HG03095 (cell line): Measurements from ENCODE around the gene CNTN4.

Experiments
- ATAC-seq: cut with Tn5 transposase; IDR thresholded peaks from one replicate; pipeline ENCODE4 v1.9.1; 2021; ENCODE audit warnings: moderate library complexity; ENCODE audit not compliant: unreplicated experiment

The CNTN4 gene

DNA sequence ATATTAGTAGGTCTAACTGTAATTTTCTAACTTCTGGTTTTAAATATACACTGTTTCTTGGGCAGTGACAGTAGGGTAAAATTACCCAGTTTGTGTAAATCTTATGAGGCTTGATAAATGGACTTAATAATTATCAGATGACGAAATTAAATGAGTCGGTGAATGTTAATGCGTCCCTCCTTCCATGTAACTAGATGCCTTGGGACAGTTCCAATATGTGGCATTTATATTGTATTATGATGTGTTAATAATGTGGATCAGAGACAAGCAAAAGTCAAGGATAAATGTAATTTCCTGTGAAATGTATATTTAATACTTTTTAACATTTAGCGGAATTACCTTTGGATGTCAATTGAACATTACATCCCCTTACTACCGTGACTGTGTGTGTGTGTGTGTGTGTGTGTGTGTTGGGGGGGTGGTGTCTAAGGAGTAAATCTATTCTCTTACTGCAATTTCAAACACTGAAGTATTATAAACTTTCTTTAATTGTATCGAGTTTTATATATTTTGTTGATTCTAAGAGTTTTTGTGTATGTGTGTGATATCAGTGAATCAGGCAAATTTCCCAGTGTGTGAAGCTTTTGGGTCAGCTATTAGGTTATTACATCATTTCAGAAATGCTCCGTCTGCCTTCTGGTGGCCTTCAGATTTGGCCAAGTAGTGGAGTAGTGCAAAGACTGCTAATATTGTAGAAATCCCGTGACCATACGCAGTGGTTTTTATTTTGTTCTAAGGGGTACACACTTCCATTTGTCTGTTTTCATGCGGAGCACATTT, 50.1 kb downstream of the CNTN4 start:
- no peak for ATAC-seq

DNA sequence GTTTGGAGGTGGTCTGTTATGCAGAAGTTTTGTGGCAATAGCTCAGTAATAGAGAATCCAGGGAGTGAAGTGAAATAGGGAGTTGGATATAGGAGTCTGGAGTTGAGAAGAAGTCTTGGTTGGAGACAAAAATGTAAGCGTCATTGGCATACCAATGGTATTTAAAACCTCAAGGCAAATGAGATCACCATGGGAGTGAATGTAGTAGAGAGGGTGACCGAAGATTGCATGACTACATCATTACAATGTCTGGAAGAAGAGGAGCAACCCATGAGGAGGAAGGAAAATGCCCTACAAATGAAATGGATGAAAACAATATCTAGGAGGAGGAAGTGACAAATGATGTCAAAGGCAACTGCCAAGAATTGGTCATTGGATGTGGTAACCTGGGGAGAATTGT, 54.4 kb downstream of the CNTN4 start:
- no peak for ATAC-seq

GRCh38 chr3:2153547-2153946, 54.9 kb downstream of the CNTN4 start:
- ATAC-seq = no peak

DNA sequence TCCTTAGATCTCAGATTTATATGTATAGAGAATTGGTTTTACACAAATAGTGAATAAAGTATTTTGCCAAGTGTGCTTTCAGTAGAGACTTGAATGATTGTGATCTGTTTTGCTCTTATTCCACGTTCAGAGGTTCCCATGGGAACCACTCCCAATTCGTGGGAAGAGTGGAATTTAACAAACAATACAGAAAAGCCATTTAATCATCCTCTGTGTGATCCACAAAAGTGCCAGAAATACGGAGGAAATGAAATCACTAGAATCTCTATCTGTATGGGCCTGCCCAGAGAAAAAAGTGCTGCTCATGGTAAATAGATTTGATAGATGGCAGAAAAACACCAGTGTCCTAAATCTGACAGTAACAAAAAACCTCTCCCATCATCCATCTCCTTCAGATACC, 56.0 kb downstream of the CNTN4 start:
- no peak for ATAC-seq

DNA sequence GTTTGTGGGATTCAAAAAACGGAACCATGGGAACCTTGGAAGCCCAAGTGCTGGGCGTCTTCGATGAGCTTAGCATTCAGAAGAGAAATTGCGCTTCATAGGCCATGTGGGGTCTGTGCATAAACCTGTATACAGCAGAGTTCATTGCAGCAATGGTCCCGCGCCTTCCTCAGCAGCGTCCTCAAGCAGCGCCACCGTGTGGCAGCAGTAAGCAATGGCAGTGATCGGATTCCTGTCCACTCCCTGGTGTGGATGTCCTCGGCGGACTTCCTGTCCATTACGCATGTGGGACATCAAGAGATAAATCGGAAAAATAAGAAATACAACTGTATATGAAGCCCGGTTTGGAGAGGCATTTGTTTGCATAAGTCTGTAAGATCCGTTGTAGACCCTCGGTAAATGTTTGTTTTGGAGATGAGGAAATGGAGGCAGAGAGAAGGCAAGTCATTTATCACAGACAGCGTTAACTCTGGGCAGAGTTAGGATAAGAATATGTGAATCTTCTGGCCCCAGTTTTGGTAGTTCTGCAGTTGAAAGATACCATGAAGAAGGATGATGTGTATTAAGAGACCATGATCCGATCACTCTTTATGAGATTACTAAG, 57.7 kb downstream of the CNTN4 start:
- peak; percentile 71 for ATAC-seq

DNA sequence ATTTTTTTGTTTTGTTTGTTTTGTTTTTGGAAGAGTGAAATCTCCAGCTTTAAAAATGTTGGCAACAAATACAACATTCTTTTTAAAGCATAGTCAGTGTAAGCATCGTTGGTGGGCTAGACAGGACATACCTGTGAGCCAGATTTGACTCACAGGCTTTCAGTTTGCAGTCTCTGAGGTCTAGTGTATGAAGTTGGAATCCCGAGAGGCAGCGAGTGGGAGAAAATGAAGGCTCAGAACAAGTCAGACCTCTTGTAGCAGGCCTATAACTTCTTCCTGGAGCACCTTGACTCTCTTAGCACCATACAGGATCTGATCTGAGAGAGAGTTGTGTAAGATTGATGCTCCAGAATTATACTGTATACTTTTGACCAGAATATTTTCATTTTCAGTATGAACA, 60.2 kb downstream of the CNTN4 start:
- ATAC-seq = no peak

DNA sequence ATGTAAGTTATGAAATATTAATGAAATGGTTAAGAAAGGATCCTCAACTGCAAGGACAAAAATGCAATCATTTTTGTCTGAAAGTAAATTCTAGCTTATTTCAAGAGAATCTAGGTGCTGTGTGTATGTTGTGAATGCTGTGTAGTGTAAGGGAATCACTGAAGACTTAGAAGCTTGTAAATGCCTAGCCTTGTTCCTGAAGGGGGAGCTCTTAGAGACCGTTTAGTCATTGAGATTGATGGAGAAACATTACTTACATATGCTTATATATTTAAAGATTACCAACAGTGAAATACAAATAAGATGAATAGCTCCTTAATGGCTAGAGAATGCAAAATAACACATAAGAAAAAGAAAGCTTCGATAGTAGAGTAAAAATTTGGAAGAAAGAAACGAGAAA, 67.9 kb downstream of the CNTN4 start:
- ATAC-seq = no peak

- ATAC-seq = no peak
Measured at GRCh38 chr3:2172561-2173171, 74.0 kb downstream of the CNTN4 start.

DNA sequence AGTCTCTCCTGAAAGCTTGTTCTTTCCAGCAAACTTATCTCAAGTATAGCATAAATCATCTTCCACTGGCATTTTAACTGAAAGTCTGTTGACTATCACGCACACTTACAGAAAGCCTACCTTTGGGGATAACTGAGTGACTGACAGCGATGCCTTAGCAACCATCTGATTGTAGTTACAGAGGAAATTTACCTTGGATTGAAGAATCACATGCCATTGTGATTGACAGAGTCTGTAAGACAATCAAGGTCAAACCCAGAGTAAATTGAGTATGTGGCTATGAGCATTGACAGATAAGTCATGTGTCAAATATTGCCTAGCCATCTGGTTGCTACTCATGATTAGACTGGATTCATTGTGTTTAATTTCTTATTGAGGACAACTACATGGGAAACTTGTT, 82.0 kb downstream of the CNTN4 start:
- no peak for ATAC-seq

DNA sequence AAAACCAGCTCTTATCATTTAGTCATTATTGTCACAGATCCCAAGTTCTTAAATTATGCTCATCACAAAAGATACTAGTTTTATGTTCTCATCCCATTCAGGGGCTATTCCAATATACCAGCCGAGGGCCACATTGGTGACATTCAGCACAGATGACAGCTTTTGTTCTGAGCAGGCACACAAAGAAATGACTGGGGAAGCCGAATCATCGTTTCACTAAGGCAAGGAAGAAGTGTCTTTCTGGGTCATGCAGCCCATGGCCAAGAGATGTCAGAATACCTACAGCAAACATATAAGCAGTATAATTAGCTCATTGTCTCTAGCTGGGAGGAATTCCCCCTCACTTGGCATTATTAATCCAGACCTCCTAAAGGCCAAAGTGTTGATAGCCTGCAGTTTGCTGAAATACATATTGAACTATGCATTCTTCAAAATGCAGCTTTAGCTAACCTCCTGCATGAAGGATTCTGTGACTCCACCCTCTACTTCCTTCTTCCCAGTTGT, 100.2 kb downstream of the CNTN4 start:
- no peak for ATAC-seq

DNA sequence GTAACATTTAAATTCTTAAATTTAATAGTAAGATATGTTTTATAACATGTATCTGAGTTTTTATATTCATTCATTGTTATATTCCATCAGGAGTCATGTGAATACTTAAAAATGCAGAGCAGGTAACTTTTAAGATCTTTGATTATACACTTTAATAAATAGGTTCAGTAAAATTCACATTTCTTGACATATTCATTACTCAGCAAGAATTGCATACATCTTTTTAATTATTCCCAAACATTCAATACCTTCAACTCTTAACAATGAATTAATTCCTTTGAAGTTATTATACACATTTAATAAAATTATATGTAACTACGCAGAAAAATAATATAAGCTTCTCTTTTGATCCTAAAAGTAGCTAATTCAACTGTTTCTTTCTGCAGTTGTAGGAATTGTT, 105.4 kb downstream of the CNTN4 start:
- ATAC-seq = no peak

- no peak for ATAC-seq
Measured at GRCh38 chr3:2205692-2206091, 107.0 kb downstream of the CNTN4 start.

DNA sequence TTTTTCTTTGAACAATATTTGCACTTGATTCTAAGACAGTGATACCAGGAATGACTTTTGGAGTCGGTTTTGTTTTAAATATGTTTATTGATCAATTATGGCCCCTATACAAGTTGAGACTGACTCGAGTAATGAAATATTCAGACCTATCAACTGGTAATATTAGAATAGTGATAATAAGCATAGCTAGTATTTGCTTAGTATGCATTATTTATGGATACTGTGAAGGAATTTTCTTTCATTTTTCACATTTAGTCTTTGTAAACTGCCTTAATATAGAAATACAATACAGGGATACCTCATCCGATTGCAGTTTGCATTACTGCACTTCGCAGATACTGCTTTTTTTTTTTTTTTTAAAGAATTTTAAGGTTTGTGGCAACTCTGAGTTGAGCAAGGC, 107.9 kb downstream of the CNTN4 start:
- no peak for ATAC-seq

- ATAC-seq = no peak
Measured at GRCh38 chr3:2211568-2211967, 112.9 kb downstream of the CNTN4 start.

- ATAC-seq = no peak
Measured at GRCh38 chr3:2212206-2212605, 113.5 kb downstream of the CNTN4 start.

DNA sequence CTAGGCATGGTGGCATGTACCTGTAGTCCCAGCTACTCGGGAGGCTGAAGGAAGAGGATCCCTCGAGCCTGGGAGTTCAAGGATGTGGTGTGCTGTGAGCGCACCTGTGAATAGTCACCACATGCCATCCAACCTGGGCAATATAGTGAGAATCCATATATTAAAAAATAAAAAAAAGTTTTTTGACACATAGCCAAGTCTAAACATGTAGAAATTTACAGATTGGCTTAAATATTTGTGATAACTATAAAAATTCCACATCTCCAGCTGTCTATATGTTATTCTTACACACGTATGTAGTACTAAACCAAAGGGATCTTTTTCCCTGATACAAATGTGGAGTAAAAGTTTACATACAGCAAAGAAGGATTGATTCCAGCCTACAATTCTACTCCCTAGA, 119.7 kb downstream of the CNTN4 start:
- no peak for ATAC-seq

DNA sequence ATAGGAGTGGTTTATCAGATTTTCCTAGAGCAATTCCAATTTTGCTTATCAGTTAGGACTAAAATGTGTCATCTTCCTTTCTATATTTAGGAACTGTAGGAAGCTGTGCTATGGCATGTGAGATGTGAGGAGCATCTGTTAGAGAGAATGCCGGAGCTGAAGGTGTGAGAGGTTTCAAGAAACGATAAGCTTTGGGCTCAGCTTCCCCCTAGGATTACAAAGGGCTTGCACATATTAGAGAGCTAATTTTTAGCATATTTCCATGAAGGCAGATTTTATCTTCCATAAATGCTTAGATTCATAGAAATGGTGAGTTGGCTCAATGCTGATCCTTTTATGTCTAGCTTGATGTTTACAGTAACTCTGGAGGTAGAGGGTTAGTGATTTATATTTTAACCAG, 120.2 kb downstream of the CNTN4 start:
- no peak for ATAC-seq

- no peak for ATAC-seq
Measured at GRCh38 chr3:2236203-2236602, 137.5 kb downstream of the CNTN4 start.

GRCh38 chr3:2244137-2244536, 145.5 kb downstream of the CNTN4 start:
- ATAC-seq = no peak

DNA sequence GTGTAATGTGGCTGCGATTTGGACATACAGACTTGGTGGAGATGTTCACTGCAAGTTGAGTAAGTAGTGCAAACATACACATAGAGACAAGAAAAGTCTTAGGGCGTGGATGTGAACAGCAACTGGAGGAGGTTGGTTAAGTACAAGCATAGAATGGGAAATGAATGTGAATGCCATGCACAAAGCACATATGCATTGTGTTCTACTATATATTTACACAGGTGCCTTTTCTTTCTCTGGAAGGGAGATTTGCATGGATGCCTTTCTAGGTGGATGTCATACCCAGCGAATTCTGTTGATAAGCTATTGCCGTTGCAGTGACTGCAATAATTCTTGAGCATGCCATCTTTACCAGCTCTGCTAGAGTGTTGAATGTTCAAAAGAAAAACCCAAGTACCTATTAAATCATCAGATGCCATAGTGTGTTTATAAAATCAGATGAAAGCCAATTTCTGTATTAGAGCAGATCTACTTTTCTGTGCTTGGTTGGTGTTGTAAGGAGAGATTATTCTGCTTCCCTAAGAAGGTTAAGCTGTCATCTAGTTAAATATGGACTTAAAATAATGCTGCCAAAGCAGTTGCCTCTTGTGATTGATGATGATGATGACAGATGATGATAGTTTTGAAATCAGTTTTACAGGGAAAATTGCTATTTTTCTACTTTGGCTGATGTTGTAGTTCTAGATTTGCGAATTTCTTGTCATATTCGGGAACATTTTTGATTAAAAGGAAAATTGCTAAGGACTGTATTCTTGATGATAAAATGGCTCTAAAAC, 148.4 kb downstream of the CNTN4 start:
- ATAC-seq = no peak

DNA sequence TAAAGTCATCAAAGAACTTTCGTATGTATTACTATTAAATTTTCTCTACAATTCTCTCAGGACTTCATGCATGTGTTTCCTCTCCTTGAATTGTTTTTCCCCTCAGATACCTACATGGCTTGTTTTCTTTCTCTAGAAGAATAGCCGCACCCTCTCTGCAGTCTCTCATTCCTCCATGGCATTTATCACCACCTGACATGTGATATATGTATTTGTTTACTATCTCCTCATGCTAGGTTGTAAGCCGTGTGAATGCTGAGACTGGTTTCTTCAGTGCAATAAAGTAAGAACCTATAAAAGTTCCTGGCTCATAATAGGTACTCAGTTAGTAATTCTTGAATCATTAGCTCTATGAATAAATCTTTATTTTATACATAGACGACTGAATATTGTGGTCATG, 149.2 kb downstream of the CNTN4 start:
- no peak for ATAC-seq
